HG03095 (cell line): ENCODE measurements around the gene ZNF473.
"Not testable (repeated sequence)": the region's sequence is repeated elsewhere in the genome, so short reads cannot be mapped to it uniquely, and the experiment has no call there.

Experiments
- ATAC-seq: cut with Tn5 transposase; IDR thresholded peaks from one replicate; pipeline ENCODE4 v1.9.1; 2021; ENCODE audit warnings: moderate library complexity; ENCODE audit not compliant: unreplicated experiment

ZNF473 gene

DNA sequence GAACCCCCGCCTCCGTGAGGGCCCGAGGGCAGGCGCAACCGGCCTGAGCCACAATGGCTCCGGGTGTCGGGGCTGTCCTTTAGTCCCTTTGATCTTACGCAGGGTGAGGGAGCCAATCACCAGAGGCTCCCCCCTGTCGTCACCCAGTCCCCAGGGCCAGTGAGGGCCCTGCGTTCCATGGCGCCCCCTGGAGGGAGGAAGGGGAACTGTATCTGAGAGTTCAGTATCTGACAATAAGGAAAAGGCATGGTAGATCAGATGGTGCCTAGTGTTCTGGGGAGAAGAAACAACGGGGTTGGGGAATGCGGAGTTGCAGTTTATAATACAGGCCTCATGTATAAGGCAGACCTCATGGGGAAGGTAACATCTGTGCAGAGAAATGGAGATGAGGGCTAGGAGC, 72.1 kb downstream of the ZNF473 start:
- not testable (repeated sequence) for ATAC-seq

GRCh38 chr19:50098892-50099291, 73.1 kb downstream of the ZNF473 start:
- ATAC-seq, result not testable (repeated sequence)

DNA sequence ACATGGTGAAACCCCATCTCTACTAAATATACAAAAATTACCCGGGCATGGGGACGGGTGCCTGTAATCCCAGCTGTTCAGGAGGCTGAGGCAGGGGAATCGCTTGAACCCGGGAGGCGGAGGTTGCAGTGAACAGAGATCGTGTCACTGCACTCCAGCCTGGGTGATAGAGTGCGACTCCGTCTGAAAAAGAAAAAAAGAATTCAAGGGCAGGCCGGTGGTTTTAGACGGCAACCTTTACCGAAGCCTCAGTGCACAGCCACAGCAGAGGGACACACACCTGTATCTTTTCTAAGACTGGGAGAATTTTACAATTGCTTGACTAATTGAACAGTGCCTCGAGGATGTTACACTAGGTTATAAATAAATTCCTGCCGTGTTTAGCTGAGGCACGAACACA, 73.9 kb downstream of the ZNF473 start:
- not testable (repeated sequence) for ATAC-seq

DNA sequence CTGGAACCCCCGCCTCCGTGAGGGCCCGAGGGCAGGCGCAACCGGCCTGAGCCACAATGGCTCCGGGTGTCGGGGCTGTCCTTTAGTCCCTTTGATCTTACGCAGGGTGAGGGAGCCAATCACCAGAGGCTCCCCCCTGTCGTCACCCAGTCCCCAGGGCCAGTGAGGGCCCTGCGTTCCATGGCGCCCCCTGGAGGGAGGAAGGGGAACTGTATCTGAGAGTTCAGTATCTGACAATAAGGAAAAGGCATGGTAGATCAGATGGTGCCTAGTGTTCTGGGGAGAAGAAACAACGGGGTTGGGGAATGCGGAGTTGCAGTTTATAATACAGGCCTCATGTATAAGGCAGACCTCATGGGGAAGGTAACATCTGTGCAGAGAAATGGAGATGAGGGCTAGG, 75.1 kb downstream of the ZNF473 start:
- ATAC-seq, result not testable (repeated sequence)
